ENCODE results near the gene ZNF780B. TPM values are rescaled to one million over a fixed set of nuclear protein-coding genes. Genes with fewer than 3 reads are reported as not detected.

ZNF780B gene
- total and polyA plus RNA-seq, 7 donors, result 0.69 to 30.7 (median 16.0) TPM

- intact Hi-C loops (cut with DNase I), result no loop called here
- Histone ChIP-seq H3K27me3 (no peaks in the 10 kb centered on the region), H3K36me3 (peaks cover 0 to 17% (median 0%) of the 10 kb centered on the region in 4 donors), H3K4me3 (no peak overlapping the region), H3K4me1 (no peaks in the 10 kb centered on the region), H3K9me3 (peaks cover 0 to 14% (median 7%) of the 10 kb centered on the region in 4 donors), H3K27ac (no peak overlapping the region)
- DNase-seq, result no peak
- TF ChIP-seq CTCF (IDR thresholded peaks at IDR 0.05) (no peak), POLR2A (IDR thresholded peaks at IDR 0.05) (no peak), EP300 (IDR thresholded peaks at IDR 0.05) (no peak), POLR2AphosphoS5 (IDR thresholded peaks at IDR 0.05) (no peak)
Observed at GRCh38 chr19:39986643-39987042, 69.4 kb downstream of the ZNF780B start.

- Histone ChIP-seq H3K27me3 (no peaks in the 10 kb centered on the region), H3K27ac (no peak overlapping the region), H3K9me3 (peaks cover 0 to 14% (median 7%) of the 10 kb centered on the region in 4 donors), H3K36me3 (peaks cover 7 to 44% (median 21%) of the 10 kb centered on the region in 4 donors), H3K4me3 (no peak overlapping the region), H3K4me1 (no peaks in the 10 kb centered on the region)
- WGBS, 2 donors, result 88 to 97% methylated on average over 5 of the region's 5 CpGs
- intact Hi-C loops (cut with DNase I), result no loop called here
- DNase-seq, result no peak
- no peak for TF ChIP-seq POLR2A (IDR thresholded peaks at IDR 0.05)
- TF ChIP-seq POLR2AphosphoS5 (IDR thresholded peaks at IDR 0.05), result no peak
- TF ChIP-seq EP300 (IDR thresholded peaks at IDR 0.05), result no peak
- TF ChIP-seq CTCF (IDR thresholded peaks at IDR 0.05), result no peak
Observed at GRCh38 chr19:39983695-39984300, 72.2 kb downstream of the ZNF780B start.

GRCh38 chr19:39982883-39983282, 73.1 kb downstream of the ZNF780B start:
- no peak overlapping the region for H3K4me3 ChIP-seq
- no peaks in the 10 kb centered on the region for H3K27me3 ChIP-seq
- intact Hi-C loops (cut with DNase I), result no loop called here
- H3K9me3 ChIP-seq, result peaks cover 0 to 14% (median 7%) of the 10 kb centered on the region in 4 donors
- DNase-seq, result no peak
- WGBS, 2 donors, result 98 to 100% methylated on average over 1 of the region's 1 CpG
- no peaks in the 10 kb centered on the region for H3K4me1 ChIP-seq
- H3K27ac ChIP-seq, result no peak overlapping the region
- peaks cover 9 to 53% (median 22%) of the 10 kb centered on the region in 4 donors for H3K36me3 ChIP-seq
- no peak for TF ChIP-seq POLR2AphosphoS5 (IDR thresholded peaks at IDR 0.05)
- no peak for TF ChIP-seq EP300 (IDR thresholded peaks at IDR 0.05)
- TF ChIP-seq POLR2A (IDR thresholded peaks at IDR 0.05), result no peak
- no peak for TF ChIP-seq CTCF (IDR thresholded peaks at IDR 0.05)

Other genes starting within 250 kb of the ZNF780B start
- gene DYRK1B, start 222.1 kb downstream of the ZNF780B start, total RNA-seq, result 10 to 100 TPM in 2 of 4 donors, 1 to 10 TPM in 2; 8.0 to 11.4 (median 9.3) TPM
- 10 to 100 TPM in 1 of 3 donors, 1 to 10 TPM in 2; 6.6 to 11.4 (median 6.9) TPM for gene DYRK1B, start 222.1 kb downstream of the ZNF780B start, polyA plus RNA-seq
- 100 to 1,000 TPM in 3 of 4 donors, 10 to 100 TPM in 1; 96.4 to 147 (median 109) TPM for gene FBL, start 209.9 kb downstream of the ZNF780B start, total RNA-seq
- 100 to 1,000 TPM; 121 to 333 (median 225) TPM for gene FBL, start 209.9 kb downstream of the ZNF780B start, polyA plus RNA-seq
- gene FCGBP, start 121.6 kb downstream of the ZNF780B start, total RNA-seq, result 10 to 100 TPM in 2 of 4 donors, 1 to 10 TPM in 2; 7.5 to 83.5 (median 9.7) TPM
- gene FCGBP, start 121.6 kb downstream of the ZNF780B start, polyA plus RNA-seq, result 100 to 1,000 TPM in 2 of 3 donors, 10 to 100 TPM in 1; 90.1 to 713 (median 228) TPM
- 10 to 100 TPM; 60.1 to 86.9 (median 71.8) TPM for gene PSMC4, start 85.1 kb downstream of the ZNF780B start, total RNA-seq
- 10 to 100 TPM; 52.9 to 95.7 (median 79.3) TPM for gene PSMC4, start 85.1 kb downstream of the ZNF780B start, polyA plus RNA-seq
- gene ZNF546, start 59.2 kb downstream of the ZNF780B start, total RNA-seq, result 10 to 100 TPM in 1 of 4 donors, 1 to 10 TPM in 3; 6.0 to 12.8 (median 8.3) TPM
- gene ZNF546, start 59.2 kb downstream of the ZNF780B start, polyA plus RNA-seq, result 1 to 10 TPM in 2 of 3 donors, under 1 TPM in 1; 0.69 to 2.1 (median 1.2) TPM
- gene ZNF780A, start 34.7 kb upstream of the ZNF780B start, total RNA-seq, result 10 to 100 TPM; 10.3 to 15.8 (median 13.1) TPM
- gene ZNF780A, start 34.7 kb upstream of the ZNF780B start, polyA plus RNA-seq, result 10 to 100 TPM; 10.8 to 13.6 (median 13.6) TPM
- gene MAP3K10, start 135.2 kb upstream of the ZNF780B start, total RNA-seq, result 10 to 100 TPM in 2 of 4 donors, 1 to 10 TPM in 2; 6.4 to 17.2 (median 10.5) TPM
- 1 to 10 TPM; 4.2 to 9.8 (median 4.2) TPM for gene MAP3K10, start 135.2 kb upstream of the ZNF780B start, polyA plus RNA-seq
- 1 to 10 TPM in 2 of 4 donors, not detected in 2; 1.1 to 5.0 TPM for gene TTC9B, start 162.2 kb upstream of the ZNF780B start, total RNA-seq
- gene TTC9B, start 162.2 kb upstream of the ZNF780B start, polyA plus RNA-seq, result under 1 TPM in 1 of 3 donors, not detected in 2; 0.34 TPM
- gene CCNP, start 170.5 kb upstream of the ZNF780B start, total RNA-seq, result not detected
- under 1 TPM in 1 of 3 donors, not detected in 2; 0.23 TPM for gene CCNP, start 170.5 kb upstream of the ZNF780B start, polyA plus RNA-seq
- 10 to 100 TPM; 57.4 to 78.7 (median 76.3) TPM for gene AKT2, start 229.1 kb upstream of the ZNF780B start, total RNA-seq
- gene AKT2, start 229.1 kb upstream of the ZNF780B start, polyA plus RNA-seq, result 100 to 1,000 TPM in 1 of 3 donors, 10 to 100 TPM in 2; 28.0 to 107 (median 31.2) TPM